HG03280 (cell line): ENCODE measurements around the gene LY86.
A peak's percentile ranks its signal among the peaks of the same experiment; 100 is the strongest.

Experiments used
- ATAC-seq: cut with Tn5 transposase; IDR thresholded peaks from one replicate; pipeline ENCODE4 v1.9.1; 2021; ENCODE audit warnings: mild to moderate bottlenecking, moderate library complexity; ENCODE audit not compliant: unreplicated experiment

Gene LY86

GRCh38 chr6:6588064-6588923, at the start of gene LY86:
Gene LY86 (plus strand): TSS chr6:6588720. CDS start chr6:6588735, 15 bp downstream.
- peak; percentile 43 for ATAC-seq

- ATAC-seq = no peak
Observed at GRCh38 chr6:6539036-6539435, 49.5 kb upstream of the LY86 start.

DNA sequence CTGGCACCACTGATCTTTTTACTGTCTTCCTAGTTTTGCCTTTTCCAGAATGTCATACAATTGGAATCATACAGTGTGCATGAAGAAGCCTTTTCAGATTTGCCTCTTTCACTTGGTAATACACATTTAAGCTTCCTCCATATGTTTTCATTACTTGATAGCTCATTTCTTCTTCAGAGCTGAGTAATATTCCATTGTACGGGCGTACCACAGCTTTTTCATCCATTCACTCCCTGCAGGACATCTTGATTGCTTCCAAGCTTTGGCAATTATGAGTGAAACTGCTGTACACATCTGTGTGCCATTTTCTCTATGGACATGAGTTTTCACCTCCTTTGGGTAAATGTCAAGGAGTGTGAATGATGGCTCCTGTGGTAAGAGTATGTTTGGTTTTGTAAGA, 46.2 kb upstream of the LY86 start:
- ATAC-seq = no peak

GRCh38 chr6:6543181-6543879, 45.2 kb upstream of the LY86 start:
- no peak for ATAC-seq

GRCh38 chr6:6545616-6546317, 42.8 kb upstream of the LY86 start:
- no peak for ATAC-seq

DNA sequence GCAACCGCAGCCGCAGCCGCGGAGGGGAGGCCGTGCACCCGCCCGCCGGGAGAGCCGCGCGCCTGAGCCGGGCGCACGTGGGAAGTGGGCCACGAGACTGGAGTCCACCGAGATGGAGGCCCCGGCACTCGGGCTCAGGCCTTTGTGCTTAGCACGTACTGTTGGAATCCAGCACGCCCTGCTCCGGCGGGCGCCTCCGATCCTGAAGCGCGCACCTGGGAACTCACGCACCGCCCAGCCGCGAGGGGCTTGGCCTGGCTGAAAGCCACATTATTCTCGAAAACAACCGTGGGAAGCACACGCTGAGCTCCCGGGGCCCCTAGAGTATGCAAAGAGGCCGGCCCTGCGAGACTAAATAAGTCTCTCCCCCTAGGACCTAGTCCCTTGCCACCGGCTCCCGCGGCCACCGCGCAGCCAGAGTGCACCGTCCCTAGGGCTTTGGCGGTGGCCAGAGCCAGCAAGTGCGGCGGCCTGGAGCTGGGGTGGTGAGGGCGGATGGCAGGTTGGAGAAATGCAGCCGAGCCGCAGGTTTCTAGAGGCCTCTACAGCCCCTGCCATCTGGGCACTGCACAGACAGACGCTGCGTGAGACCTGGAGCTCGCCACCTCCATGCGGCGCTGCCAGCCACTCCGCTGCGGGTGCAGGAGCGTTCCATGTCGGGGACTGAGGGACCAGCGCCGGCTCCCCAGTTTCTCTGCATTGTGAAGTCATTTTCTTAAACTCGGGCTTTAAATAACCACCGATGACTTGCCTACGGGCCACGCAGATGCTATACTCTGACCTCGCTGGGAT, 42.0 kb upstream of the LY86 start:
- ATAC-seq = peak; percentile 48

DNA sequence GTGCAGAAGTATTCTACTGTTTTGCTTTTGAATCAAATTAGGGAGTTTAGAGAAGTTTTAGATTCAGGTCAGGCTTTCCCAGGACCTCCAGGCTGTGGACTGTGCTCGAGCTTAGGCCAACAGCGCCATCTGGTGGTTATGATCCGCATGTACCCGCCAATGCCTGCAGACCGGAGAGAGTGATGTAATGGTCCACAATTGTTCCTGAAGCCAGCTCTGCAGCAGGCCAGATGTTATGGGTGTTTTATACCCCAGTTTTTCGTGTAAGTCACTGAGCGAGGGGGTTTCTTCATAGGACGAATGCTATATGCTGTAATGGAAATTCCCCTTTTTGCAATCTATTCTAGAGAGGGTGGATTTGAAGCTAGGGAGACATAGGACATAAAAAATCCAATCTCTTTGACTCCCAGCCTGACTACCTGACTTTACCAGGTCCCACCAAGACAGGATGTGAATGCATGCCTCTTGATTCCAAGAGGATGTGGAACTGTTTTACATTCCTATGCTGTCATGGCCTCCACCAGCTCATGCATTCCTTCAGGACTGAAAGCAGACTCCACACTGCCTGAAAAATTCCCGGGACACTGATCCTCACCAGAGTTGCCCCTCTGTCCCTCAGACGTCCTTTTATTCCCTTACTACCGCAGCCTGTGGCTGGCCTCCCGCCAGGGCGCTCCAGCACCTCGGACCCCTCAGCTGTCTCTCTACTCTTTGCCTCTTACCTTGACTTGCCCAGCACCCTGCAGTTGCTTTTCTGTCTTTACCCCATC, 41.2 kb upstream of the LY86 start:
- ATAC-seq = peak; percentile 88

DNA sequence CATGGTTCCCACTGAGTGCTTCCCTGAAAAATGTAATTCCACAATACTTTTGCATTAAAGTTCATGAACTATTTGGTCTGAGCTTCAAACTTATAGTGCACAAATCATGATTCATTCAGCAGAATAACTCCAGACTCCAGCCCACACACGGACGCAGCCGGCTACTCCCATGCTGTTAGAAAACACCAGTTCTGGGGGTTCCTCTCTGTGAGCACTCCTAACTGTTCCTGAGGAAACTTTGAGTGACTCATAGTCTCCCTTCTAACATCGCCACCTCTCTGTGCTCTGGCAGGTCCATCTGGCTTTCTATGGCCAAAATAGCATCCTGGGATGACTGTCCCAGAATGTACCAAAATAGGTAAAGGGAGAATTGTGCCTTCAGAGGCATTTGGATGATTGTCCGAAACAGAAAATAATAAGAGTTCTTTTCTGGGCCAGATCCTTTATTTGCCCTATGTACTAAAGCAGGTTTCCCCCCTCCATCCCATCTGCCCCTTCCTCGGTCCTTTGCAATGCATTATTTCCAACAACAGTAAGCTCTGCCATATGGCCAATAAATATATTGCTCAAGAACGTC, 32.3 kb upstream of the LY86 start:
- ATAC-seq = no peak

- no peak for ATAC-seq
Observed at GRCh38 chr6:6556738-6557503, 31.6 kb upstream of the LY86 start.

- ATAC-seq = no peak
Observed at GRCh38 chr6:6557504-6557839, 31.0 kb upstream of the LY86 start.

DNA sequence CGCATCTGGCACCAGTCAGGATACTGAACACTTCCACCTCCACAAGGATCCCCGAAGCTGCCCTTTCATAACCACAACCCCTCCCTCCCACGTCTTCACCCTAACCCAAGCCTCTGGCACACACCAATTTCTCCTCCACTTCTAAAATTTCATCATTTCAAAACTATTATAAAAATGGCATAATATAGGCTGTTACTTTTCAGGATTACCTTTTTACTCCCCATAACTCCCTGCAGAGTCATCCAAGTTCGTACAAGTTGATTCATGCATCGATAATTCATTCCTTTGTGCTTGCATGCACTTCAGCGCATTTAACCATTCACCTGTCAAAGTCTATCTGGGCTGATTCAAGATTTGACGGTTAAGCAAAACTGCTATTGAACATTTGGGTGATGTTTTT, 30.6 kb upstream of the LY86 start:
- no peak for ATAC-seq

DNA sequence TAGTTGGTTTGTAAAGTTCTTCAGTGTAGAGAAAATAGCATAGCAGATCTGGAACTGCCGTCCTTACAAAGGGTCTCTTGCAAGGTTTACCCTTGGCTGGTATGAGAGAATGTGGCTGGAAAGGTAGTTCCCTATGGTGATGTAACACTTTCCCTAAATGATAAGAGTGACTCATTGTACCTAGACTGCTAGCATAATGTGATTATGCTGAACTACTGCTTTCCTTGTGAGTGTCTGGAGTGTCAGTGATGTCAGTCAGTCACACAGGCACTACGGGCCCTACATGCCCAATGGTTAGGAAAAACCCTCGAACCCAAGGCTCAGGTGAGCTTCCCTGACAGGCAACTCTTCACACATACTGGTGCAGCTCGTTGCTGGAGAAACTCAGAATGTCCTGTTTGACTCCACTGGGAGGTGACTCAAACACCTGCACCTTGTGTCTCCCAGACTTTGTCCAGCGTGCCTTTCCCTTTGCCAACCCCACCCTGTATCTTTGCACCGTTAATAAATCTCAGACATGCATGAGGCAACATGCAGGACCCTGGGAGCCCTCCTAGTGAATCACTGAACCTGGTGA, 28.4 kb upstream of the LY86 start:
- ATAC-seq = no peak

DNA sequence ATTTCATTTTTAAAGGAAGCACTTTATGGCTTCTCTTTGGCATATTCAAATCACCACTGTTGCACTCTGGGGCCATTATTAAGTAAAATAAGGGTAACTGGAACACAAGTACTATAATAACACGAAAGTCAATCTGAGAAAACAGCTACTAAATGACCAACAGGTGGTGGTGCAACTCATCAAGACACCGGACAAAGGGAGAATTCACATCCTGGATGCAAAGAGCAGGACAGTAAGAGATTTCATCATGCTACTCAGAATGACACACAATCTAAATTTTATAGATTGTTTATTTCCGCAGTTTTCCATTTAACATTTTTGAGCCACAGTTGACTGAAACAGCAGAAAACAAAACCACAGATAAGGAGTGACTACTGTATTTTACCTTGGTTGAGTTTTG, 27.6 kb upstream of the LY86 start:
- no peak for ATAC-seq

DNA sequence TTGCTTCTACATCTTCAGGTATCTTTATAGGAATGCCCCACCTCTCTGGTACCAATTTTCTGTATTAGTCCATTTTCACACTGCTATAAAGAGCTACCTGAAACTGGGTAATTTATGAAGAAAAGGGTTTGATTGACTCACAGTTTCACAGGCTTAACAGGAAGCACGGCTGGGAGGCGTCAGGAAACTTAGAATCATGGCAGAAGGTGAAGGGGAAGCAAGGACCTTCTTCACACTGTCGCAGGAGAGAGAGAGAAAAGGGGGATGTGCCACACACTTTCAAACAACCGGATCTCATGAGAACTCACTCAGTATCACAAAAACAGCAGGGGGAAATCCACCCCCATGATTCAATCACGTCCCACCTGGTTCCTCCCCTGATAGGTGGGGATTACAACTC, 24.4 kb upstream of the LY86 start:
- no peak for ATAC-seq

DNA sequence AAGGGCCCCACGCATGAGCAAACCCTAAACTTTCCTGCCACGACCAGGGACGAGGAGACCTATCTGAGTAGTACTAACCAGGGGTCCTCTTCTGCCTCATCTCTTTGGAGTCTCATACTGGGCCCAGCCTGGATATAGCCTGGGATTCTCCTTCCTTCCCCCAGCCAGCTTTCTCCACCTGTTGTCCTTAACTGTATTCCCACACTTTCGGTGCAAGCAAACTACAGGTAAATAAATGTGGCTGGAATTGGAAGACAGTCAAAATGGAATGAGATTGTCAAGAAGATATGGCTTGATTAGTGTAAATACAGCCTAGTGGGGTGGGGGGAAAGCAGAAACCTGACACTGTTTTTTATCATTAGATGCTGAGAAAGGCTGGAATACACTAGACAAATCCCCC, 23.5 kb upstream of the LY86 start:
- ATAC-seq = no peak

- ATAC-seq = no peak
Observed at GRCh38 chr6:6565488-6565887, 23.0 kb upstream of the LY86 start.

DNA sequence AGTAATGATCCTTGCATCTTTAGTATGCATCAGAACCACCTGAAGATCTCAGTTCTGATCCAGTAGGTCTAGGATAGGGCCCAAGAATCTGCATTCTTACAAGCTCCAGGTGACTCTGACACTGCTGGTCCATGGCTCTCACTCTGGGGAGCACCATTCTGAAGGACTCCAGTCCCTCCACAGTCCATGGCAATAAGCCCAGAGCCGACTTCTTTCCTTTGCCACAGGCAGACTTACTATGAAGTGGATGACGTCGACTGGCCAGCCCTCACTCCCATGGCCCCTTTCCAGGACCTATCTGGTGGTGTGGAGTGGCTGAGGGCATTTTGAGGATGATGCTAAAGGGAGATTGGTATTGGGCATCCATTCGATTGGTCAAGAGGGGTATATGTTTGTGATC, 21.8 kb upstream of the LY86 start:
- ATAC-seq = no peak

GRCh38 chr6:6569096-6569810, 19.3 kb upstream of the LY86 start:
- no peak for ATAC-seq
